GM19043 (cell line): Measurements from ENCODE around the gene ECE1.

ENCODE experiments used
- ATAC-seq: cut with Tn5 transposase; IDR thresholded peaks from one replicate; pipeline ENCODE4 v1.9.1; 2021; ENCODE audit warnings: low read depth; ENCODE audit not compliant: unreplicated experiment

ECE1 gene

DNA sequence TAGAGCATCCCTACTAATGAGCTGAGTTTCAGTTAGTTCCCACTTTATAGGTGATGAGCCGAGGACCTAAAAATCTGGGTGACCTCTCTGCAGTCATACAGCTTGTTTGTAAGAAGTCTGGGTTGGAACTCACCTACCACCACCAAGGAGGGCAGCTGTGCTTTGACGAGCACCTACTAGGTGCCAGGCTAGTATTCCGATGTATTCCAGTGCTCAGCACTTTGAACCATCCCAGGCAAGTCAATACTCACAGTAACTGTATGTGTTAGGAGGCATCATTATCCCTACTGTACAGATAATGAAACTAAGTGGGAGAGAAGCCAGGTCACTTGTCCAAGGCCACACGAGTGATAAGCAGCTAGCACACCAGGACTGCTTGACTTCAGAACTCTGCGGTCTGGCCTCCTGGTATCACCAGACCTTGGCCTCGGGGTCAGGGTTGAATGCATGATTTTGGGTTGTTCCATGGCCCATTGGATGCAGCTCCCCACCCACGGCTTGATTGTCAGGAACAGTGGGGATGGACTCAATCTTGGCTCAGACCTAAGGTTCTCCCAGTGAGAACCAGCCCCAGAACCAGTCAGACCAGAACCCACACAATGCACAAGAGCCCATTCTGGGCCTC is 20.7 kb downstream of the ECE1 start:
- no peak for ATAC-seq

DNA sequence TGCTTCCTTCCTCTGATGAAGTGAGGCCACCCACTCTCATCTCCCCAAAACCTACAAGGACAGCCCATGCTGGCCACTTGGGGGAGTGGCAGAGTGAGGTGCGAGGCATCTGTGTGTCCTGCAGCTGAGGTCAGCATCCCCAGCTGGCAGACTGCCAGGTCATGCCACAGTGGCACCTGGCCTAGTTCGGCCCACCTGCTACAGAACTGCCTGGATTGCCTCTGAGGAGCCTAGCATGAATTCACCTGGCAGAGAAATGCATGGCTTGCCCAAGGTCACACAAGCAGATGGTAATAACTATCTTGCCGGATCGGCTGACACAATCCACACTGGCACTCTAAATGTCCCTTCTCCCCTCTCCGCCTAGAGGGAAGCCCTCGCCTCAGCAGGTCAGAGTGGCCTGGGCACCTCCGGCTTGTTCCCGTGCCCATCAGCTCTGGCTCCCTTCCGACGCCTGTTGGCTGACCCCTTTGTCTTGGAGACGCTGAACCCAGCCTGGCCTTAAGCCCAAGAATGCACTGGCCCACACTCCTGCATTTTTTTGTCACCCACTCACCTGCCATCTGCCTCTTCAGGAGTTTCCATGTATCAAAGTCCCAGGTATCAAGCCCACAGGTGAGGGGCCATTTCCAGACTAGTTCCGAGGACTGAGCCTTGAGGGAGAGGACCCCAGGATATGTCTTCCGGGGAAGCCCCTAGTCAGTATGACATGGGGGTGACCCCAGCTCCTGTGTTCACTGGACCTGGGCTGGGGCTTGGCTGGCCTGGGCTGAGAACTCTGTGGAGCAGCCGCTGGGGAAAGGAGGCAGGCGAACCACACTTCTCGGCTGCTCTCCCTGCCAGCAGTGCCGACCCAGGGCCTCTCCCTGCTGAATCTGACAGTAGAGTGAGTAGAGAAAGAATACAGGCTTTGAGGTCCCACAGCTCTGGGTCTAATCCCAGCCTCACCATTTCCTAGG is 21.7 kb downstream of the ECE1 start:
- ATAC-seq: no peak

DNA sequence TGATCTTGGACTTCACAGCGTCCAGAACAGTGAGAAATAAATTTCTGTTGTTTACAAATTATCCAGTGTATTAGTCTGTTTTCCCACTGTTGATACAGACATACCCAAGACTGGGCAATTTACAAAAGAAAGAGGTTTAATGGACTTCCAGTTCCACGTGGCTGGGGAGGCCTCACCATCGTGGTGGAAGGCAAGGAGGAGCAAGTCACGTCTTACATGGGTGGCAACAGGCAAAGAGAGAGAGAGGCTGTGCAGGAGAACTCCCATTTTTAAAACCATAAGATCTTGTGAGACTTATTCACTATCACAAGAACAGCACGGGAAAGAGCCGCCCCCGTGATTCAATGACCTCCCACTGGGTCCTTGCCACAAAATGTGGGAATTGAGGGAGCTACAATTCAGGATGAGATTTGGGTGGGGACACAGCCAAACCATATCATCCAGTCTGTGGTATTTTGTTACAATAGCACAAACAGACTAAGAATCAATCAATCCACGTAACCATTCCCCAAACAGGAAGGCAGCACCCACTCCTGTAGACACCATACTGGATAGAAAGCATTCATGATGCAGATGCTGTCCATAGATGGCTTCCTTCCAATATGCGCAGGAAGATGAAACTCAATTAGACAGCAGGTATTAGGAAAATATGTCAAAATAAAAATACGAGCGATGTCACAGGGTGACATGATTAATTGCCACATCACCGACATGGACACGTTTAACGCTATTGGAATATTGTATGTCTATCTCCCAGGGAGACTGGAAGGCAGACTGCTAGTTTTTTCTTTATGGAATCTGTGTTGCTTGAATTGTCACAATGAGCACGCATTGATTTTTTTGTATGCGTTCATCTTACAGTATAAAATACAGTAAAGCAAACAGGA is 22.8 kb downstream of the ECE1 start:
- ATAC-seq: no peak

DNA sequence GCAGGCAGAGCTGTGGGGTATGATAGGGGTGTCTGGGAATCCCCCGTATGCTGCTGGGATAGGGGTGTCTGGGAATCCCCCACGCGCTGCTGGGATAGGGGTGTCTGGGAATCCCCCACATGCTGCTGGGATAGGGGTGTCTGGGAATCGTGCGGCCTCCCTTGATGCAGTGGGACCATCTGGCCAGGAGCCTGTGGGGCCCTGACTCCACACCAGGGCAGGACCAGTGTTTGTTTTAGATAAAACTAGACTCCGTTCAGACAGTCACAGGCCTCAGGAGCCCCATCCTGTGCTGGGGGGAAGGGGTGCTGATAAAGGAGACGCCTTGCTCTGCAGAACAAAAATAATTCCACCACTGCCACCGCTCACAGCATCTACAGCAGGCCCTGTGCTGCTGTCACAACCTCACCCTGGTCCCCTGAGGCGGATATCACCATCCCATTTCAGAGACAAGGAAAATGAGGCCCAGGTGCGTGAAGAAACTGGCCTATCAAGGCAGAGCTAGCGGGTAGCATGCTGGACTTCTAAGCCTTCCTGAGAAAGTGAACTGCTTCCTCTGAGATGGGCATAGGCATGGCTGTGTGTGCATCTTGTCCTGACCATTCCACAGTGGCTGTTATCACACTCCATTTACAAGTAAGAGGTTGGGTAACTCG is 24.0 kb downstream of the ECE1 start:
- no peak for ATAC-seq

DNA sequence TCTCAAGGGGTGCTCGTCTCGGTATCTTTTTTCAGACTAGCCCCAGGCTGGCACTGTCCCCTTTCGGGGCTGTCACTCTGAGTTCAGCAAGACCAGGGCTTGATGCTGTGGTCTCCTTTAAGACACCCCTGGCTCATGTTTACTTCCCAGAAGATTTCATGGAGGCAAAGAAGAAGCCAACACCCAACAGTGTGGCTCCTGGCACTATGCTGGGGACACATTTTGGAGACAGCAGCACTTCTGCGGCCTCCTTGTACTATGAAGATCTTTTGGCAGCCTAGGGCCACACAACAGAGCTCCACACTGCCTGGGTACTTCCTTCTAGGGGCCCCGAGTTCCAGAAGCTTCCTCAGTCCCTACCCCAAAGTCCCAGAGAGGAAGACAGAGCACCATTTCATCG is 24.6 kb downstream of the ECE1 start:
- no peak for ATAC-seq

DNA sequence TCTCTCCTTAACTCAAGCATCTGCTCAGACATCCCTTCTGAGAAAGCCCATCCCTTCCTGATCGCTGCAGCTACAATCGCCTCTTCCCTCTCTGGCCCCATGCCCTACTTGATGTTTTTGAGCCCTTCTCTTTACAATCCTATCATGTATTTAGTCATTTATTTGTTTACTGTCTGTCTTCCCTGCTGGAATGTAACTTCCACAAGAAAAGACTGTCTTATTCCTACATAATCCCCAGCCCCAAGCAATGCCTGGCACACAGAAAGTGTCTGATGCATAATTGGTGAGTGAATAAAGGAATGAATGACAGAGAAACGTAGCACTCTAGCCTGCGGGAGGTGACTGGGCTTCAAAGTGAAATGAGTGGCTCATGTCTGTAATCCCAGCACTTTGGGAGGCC is 25.4 kb downstream of the ECE1 start:
- ATAC-seq: no peak

DNA sequence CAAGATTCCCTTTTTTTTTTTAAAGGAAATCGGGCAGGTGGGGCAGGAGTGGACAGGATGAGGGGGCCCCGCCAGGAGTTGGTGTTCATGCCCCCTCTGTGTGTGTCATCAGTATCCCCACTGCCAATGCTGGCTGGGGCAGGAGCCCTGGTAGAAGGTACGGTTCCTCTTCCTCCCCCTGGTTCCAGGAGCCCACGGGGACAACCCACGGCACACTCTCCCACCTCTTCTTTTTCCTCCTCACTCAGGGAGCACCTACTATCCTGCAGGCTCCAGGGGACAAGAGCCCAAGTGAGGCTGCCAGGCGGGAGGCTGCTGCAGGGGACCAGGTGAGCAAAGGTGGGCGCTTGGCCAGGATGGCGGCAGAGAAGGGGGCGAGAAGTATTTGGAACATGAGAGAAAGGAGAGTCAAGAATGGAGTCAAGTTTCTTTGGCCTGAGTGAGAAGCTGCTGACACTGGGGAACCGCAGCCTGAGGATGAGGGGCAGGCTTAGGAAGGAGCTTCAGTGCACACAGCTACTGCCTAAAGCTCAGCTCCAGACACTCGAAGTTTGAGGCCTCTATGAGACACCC is 26.5 kb downstream of the ECE1 start:
- ATAC-seq: no peak

DNA sequence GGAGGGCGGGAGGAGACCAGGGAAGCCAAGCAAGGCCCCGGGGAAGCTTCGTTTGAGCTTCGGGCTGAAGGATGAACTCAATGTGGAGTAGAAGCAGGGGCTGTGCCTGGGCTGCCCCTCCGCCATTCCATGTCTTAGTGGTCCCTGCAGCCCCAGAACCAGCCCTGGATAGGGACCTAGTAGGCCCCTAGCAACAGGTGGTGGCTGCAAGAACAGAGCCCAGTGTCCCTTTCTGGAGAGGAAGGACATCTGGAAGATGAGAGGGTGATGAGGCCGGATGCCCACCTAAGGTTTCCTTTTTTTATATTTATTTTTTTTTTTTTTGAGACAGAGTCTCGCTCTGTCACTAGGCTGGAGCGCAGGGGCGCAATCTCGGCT is 27.2 kb downstream of the ECE1 start:
- no peak for ATAC-seq

DNA sequence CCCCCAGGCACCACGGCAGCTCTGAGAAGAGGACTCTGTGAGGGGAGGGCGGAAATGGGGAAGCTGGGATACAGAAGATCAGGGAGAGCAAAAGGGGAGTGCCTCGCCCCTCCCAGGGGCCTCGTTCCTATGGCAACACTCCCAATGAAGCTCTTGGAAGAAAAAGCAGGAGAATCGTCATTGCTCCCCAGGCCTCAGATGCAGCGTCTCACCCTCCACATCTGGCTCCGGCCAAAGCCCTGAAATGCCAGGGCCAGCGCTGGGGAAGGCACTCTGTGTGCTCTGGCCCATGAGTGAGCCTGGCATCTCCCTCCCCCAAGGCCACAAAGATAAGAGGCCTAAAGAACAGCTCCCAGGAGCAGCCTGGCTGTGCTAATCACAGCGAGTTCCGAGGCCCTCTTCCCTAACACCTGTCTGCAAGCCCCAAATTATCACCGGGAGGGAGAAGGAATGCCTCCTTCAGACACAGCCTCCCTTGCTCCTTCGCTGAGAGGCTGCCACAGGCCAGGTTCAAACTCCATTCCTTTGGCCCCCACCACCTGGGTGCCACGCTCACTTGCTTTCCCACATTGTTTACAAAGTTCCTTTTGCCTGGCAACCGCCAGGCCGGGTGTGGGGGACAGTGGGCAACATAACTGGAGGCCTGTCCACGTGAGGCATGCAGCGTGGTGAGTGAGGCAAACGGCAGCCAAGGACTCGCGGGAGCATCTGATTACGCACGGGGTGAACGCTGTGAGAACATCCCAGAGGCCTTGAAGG is 27.8 kb downstream of the ECE1 start:
- no peak for ATAC-seq

DNA sequence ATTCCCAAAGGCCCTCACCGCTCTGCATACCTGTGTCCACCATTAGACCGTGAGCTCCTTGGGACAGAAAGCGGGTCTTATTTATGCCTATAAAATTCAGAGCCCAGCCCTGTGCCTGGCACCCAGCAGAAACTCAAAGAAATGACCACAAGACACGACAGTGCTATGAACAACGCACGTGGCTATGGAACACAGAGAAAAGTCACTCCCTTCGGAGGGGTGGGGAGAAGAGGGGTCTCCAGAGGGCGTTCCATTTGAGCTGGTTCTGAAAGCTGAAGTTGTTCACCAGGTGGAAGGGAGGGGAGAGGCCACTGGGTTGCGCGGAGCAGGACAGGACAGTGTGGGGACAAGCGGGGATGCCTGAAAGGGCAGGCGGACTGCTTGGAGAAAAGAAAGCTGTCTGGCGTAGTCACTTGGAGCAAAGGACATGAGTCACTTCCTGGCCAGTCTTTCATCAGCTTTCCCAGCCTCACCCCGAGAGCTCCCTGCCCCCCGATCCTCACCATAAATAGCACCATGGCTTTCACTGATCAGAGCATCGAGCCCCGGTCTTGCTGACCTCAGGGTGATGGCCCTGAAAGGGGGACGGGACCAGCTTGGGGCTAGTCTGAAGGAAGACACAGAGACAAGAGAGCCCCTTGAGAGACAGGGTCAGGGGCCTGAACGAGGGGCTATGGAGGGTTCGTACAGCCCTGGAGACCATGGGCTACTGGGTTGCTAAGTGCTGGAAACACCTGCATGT is 28.5 kb downstream of the ECE1 start:
- no peak for ATAC-seq

DNA sequence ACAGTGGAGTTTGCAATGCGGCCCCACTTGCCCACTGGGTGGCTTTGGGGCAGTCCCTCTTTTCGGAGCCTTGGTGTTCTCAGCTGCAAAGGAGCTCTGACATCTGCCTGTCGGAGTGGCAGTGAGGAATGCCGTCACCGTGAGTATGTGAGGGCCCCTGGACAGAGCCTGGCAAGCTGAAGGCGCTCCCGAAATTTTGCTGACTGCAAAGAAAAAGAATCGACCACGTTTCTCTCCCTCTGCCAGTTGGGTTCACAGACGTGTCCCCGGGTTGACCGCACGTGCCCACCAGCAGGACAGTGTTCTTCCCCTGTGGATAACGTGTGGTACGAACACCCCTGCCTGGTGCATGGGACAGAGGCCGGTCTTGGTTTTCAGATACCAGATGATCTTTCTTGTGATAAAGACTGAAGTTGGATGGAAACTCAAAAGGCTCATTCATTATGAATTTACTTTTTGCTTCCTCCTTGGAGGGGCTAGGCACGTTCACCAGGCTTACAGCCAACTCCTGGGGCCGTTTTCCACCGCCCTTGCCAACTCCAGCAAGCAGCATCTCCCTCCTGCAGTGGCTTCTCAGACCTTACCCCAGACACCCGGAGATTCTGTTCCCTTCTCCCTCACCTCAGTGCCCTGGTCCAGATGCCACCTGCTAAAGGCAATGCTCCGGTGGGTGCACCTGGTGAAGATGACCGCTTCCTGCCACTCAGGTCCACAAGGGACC is 29.7 kb downstream of the ECE1 start:
- ATAC-seq: no peak

DNA sequence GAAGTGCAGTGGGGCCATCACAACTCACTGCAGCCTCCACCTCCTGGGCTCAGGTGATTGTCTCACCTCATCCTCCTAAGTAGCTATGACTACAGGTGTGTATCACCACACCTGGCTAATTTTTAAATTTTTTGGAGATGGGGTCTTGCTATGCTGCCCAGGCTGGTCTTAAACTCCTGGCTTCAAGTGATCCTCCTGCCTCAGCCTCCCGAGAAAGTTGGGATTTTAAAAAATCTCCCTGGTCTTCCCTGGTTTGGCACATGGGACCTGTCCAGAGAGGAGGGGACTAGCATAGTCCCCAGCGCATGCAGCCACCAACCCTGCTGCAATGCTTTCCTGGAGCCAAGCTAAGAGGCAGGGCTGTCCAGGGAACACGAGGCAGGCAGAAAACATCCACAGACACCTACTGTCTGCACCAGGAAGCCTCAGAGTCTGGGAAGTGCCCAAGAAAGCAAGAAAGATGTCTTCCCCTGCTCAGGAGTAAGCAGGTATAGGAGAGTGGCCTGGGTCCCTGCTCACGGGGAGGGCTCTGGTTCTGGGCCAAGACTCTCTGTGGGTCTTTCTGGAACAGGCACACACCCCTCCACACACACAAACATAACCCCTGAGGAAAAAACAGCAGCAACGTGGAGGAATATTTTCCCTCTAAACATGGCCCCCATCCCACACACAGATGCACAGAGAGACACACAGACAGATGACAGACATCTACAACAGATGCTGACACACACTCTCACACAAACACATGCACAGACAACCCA is 30.8 kb downstream of the ECE1 start:
- ATAC-seq: no peak

DNA sequence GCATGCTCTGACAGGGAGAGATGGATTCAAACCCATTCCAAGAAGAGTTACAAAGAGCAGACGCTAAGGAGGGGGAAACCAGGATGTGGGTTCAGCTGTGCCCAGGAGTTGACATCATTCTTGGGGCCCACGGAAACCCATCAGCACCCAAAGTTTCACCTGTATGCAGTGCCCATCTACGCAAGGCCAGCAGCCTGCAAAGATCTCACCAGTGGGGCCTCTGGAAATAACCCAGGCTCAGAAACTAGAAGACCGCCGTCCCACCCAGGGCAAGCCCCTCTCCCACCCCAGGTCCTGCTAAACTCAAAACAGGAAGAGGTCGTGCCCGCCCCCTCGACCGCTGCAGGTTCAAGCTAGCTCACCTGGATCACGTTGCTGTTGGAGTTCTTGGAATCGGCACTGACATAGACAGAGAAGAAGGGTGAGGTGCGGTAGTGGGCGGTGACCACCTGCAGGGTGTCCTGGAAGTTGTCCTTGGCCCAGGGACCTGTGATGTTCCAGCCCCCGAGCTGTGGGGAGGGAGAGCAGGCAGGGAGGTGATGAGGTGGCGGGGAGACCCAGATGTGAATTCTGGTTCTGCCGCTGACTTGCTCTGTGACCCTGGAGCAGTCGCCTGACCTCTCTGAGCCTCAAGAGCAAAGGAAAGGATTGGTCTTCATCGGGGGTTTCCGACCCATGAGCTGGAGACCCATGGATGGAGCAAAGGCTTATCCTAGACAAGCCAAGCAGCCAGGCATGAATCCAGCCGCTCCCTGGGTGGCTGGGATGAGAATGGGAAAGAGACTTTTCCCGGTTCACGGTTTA is 31.7 kb downstream of the ECE1 start:
- no peak for ATAC-seq

DNA sequence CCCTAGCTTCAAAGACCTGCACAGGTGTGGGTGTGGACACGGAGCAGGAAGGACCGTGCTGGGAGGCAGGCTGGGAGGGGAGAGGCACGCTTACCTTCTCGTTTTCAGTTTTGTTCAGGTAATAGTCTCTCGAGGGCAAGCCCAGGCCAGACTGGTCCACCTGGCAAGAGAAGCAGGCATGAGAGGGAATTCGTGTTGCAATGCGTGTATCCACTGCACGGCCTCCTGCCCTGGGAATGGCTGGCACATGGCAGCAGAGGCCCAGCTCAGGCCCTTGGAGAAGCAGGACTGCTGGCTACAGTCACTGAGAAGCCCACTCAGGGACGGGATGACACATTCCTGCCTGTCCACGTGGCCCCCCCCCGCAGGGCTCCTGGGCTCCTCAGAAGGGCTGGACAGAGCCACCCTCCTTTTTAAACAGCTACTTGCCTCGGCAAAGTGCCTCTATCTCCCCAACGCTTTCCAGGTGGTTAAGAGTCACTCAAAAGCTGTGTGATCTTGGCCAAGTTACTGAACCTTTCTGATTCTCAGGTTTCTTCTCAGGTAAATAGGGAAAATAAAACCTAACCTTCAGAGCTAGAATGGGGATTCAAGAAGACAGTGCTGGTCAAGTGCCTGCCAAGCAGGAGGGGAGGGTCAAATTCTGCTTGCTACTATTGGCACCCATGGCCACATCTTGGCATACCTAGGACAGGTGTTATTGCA is 32.7 kb downstream of the ECE1 start:
- ATAC-seq: no peak

DNA sequence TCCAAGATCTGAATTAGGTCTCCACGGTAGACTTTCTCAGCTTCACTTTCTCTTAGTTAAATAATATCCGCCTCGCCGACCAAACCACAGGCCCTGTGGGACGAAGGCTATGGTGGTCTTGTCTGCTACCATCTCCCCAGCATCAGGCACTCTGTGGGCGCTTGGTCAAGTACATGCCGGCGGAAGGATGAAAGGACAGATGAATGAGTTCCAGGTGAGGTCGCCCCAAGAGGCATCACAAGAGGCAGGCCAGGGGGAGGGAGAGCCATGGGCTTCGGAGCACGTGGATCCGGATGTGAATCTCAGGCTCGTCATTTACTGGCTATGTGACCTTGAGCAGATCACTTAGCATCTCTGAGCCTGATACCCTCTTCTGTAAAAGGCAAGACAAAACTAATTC is 33.5 kb downstream of the ECE1 start:
- ATAC-seq: no peak

DNA sequence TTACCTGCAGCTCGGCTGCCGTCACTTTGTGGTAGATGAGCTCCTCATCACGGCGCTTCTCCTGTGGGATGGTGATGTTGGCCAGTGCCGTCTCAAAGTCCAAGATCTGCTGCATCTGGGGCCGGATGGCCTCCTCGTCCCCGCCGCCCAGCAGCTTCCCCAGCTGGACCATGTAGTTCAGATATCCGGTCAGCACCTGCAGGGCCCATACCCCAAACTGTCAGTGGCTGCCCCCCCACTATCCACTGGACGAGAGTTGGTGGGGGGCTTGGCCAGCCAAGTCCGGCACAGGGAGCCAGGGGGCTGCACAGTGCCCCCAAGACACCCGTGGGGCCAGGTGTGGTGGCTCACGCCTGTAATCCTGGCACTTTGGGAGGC is 34.3 kb downstream of the ECE1 start:
- ATAC-seq: no peak
